ENCODE measurements around the gene ELL.

Gene ELL

DNA sequence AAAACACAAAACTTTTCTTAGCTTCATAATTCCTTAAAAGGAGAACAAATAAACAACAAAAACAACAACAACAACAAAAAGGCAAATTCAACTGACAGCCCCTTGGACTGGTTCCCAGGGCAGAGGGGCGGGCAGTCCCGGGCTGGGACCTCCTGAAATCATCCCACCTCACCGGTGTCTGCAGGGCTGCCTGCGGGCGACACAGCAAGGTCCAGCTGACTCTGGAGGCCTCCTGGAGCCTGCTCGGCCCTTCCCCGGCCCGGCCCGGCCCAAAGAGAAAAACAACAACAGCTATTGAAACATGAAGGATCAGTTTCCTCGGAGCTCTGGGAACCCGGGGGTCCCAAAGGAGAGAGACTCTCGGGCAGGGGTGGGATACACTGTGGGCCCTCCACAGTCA lies 78.9 kb downstream of the ELL start:
- no peak for DNase-seq

DNA sequence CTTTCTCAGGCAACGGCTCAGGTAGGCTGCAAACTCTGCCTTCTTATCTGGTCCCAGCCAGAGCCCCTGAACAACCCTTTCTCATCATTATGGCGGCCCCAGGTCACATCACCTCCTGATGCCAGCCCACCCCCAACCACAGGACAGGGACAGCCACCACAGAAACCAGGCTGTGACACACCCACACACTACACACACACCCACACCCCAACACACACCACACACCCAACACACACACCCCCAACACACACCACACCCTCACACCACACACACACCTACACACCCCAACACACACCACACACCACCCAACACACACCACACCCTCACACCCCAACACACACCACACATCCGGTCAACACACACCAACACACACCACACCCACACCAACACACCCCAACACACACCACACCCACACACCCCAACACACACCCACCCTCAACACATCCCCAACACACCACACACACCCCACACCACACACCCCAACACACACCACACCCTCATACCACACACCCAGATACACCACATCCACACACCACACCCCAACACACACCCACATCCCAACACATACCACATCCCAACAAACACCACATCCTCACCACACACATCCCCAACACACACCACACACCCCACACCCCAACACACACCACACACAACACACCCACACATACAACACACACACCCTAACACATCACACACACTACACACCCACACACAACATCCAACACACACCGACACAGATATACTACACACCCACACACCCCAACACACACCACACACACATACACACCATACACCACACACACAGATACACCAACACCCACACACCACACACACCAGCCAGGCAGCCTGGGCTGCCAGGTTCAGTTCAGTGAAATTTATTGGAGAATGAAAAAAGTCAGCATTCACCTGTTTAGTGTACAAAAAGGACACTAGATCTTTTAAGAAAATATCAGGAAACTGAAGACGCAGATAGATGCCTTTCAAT lies 79.8 kb downstream of the ELL start:
- no peak for DNase-seq

DNA sequence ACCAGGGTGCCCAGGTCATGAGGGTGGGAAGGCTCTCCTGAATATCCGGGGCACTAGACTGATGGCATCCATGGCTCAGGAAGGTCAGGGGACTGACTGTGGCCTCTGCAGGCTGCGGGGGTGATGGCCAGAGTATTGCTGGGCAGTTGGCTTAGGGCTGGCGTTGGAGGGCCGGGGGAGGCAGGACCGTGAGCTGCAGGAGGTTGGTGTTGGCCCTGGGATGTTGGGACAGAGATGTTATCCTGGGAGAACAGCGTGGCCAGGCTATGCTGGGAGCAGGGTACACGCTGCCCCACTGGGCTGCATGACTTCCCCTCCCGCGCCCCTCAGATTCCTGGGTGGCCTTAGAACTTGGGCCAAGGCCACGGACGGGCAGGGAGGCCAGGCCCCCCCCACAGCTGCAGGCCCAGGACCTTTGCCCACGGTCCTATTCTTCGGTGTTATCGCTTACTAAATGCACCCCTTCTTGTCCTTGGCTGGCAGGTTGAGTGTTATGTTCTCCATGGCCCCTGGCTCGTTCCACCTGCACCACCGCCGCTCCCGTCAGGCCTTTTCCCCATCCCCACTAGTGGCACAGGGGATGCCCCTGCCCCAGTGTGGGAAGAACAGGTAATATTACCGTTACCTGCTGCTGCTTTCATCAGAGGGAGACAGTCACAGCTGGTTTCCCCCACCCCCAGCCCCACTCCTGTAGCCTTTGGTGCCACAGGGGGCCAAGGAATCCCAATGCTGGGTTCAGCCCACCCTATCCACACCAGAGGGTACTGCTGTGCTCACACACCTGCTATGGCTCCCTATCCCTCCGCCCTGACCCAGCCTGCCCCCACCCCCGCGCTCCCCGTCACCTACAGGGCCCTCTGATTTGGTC lies 80.7 kb downstream of the ELL start:
- no peak for DNase-seq

DNA sequence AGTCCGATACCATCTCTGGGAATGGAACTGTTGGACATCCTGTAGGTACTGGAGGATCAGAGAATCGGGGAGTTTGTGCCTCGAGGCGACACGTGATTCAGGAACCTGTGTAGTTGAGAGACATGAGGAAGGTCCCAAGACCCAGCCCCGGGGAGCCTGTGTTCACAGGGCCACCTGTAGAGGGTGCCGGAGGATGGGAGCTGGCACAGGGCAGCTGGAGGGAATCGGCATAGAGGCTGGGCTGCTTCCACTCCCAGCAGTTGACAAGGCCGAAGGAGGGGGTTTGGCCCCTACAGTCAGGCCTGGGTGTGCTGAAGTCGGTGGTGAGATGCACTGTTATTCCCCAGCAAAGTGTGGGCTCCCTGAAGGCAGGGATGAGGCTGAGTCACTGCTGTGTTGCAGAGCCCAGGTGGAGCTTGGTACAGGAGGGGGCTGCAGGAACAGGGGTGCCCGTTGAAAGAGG lies 81.4 kb downstream of the ELL start:
- DNase-seq: no peak

DNA sequence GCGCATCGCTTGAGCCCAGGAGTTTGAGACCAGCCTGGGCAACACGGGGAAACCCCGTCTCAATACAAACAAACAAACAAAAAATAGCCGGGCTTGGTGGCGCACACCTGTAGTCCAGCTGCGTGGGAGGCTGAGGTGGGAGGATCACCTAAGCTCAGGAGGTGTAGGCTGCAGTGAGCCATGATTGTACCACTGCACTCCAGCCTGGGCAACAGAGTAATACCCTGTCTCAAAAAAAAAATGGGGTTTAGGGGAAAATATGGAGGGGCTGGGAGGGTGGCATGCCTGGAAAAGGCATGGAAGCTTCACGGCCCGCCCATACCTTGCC lies 82.0 kb downstream of the ELL start:
- DNase-seq: no peak

DNA sequence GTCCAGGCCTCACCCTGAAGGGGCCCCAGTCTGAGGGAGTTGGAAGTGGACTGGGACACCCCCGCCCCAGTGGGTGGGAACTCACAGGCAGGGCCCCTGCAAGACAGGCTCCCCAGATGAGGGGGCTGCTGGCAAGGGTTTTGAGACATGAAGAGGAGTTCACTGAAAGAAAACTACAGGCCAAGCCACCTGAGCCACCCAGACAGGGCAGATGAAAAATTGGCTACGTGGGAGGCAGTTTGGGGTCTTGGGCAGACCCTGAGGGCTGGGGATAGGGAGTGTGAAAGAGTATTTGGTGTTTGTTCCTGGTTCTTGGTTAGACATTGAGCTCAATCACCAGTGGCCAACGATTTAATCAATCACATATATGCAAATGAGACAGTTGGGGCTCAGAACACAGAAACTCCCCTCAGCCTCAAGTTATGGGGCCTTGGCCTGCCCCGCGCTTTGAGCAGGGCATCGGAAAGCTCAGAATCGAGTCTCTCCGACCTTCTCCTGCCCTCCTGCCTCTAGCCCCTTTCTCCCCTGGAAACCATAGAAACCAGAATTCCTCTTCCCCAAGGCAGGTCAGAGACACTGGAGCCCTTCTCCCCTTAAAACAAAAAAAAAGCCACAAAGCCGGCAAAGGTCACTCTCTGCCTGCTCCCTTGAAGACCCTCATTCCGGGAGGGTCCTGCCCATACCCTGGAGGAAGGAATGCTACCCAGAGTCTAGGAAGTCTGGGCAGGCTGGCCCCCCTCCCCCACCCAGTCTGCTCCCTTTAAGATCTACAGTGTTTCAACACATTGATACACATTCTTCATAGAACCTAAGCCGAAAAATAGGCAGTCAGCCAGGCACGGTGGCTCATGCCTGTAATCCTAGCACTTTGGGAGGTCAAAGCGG lies 82.6 kb downstream of the ELL start:
- DNase-seq: no peak

DNA sequence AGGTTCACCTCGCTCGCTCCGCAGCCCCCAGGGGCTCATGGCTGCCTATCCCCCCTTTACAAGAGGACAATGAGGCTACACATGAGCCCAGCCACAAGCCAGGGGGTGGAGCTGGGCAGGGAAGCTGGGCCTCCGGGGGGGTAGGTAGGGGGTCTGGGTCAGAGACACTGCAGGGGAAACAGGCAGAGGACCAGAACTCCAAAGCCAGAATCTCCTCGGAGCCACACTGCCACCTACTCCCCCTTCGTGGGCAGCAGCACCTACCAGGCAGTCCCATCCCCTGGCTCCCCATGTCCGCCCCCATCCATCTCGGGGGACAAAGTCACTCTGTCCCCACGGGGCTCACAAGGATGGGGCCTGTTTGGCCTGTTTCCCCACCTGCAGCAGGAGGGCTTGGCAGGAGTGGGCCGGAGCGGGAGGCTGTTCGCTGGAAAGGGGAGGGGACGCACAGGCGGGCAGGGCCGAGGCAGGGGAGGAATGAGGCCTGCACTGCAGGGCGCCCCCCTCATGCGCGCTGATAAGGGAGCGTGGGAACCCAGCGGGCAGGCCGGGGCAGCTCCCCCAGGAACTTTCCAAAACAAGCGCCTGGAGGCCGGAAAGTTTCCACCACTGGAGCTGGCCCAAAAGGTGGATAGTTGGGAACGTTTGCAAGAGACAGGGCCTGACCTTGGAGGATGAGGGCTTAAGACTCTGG lies 83.4 kb downstream of the ELL start:
- DNase-seq: no peak

DNA sequence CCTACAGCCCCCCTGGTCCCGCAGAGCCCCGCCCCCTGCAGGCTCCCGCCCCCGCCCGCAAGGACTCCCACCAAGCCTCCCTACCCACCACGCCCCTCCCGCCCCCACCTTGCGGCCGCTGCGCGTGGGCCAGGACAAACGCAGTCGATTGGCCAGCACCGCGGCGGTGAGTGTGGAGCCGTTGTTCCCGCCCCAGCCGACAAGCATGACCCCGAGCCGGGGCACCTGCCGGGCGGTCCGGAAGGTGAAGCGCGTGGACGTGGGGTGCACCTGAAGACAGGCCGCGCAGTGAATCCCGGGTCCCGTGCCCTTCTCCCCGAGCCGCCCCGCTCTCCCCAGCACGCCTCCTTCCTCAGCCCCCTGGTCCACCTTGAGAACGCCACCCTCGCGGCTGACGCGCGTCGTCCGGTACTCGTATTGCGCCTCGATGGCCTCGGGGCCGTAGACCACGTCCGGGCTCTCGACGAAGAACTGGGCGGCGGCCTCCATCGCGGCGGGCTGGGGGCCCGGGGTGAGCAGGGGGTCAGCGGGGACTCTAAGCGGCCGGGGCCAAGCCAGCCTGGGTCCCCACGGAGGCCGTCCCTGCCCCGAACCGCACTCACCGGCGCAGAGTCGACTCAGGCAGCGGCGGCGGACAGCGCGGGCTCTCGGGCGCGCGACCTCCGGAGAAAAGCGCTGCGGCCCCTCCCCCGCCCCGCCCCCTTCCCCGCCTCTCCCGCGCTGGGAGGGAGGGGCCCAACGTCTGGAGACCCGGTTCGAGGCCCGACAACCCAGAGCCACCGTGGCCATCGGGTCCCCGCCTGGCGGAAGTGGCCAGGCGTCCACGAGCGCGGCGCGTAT lies 84.2 kb downstream of the ELL start, which contains the start of gene ISYNA1:
TSS of gene ISYNA1 (minus strand) at position 643 of the 840 bp plus-strand sequence. CDS start at position 489, 154 bp downstream.
- peak; percentile 79 for DNase-seq

DNA sequence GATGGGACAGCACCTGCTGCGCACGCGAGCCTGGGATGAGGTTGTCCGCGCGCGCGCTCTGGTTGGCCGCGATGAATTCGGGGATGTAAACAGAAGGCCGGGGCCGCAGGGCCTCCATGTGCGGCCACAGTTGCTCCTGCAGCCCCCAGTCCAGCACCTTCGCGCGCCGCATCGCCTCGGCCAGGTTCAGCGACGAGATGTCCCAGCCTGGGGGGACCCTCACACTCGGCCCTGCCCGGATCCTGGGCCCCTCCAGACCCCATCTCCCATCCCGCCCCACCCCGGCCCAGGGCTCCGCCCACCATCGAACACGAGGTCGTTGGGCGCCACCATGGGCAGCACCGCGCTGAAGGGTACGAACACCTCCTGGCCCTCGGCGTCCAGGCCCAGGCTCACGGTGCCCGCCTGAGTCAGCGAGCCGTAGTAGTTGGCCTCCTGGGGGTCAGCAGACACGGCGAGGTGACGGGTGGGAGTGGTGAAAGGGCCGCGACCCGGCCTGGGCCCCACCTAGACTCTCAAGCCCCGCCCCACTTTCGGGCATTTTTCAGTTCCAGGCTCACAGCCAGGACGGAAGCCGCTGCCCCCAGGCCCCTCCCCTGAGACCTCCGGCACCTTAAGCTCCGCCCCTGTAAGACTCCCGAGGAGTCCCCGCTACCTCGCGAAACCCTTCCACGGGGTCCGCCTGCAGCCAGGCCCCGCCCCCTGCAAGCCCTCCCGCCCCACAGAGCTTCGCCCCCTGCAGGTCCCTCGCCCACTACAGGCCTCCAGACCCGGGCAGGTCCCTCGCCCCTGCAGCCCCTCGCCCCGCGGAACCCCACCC lies 85.0 kb downstream of the ELL start:
- peak; percentile 91 for DNase-seq

DNA sequence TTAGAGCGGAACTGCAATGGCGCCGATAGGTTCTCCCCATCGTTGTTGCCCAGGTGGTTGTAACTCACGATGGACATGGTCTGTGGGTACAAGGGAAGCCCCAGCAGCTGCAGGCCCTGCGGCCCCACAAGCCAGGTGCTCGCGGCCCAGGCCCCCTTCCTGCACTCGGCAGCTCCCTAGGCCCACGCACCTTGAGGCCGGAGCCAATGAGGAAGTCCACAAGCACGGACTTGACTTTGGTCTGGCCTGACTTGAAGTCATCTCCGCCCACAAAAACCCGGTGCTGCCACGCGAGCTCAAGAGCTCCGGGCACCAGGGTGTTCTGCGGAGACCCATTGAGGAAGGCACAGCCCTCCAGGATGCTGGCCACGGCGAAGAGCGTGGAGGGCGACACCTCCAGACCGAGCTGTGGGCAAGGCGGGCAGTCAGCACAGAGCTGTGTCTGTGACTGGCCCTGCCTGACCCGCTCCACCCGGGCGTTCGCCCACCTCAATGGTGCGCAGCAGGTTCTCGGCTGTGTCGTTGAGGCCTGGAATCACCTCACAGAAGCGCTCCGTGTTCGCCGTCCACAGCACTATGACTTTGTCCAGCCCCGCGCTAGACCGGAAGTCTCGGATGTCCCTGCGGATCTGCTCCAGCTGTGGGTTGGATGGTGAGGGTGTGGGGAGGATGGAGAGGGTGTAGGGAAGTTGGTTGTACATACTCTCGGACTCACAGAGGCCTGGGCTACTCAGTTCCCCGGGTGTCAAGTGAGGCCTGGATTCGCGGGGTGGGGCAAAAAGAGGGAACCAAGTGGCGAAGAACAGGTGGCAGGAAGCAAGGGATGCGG lies 85.8 kb downstream of the ELL start:
- no peak for DNase-seq

DNA sequence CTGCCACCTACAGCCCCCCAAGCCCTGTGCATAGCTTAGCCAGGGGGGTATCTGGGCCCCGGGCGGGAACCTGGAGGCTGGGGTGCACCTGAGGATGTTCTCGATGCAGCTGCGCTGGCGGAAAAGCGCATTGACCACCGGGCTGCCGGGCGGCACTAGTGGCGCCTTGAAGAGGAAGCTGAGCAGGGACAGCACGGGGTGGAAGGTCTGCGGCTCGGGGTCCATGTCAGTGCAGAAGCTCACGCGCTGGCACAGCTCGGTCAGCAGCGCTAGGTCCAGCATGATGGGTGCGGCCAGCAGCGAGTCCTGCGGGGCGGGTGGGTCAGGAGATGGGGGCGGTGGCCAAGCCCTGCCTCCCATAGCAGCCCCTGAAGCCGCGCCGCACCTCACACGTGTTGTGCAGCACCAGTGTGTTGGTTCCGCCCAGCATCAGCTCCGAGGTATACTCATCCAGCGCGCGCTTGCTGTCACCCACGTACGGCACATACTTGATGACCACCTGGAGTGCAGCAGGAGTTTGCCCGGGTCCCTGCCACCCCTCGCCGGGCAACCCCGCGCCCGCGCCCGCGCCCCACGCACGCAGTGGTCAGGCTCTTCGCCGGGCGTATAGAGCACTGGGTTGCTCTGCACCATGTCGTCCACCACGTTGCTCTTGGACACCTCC lies 86.6 kb downstream of the ELL start:
- no peak for DNase-seq

DNA sequence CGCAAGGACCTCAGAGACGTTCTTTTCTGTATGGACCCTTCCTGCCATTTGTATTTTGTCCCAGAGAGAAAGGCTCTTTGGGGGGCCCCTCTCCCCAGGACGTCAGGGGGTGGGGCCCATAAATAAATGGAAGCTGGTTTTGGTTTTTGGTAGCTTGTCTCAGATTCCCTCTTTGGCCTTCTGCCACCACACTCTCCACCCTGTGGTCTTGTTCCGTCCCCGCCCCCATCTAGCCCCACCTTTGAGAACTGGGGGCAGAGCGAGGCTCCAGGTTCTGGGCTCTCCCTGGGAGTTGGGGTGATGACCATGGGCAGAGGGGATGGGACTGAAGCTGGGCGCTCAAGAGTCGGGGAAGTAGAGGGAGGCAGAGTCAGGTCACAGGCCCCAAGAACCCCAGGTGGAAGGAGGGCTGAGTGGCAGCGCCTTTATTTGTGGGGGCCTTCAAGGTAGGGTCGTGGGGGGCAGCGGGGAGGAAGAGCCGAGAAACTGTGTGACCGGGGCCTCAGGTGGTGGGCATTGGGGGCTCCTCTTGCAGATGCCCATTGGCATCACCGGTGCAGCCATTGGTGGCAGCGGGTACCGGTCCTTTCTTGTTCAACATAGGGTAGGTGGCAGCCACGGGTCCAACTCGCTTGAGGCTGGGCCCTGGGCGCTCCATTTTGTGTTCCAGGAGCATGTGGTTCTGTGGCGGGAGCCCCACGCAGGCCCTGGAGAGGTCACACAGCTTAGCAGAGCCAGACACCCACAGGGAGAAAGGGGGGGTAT lies 87.3 kb downstream of the ELL start:
- no peak for DNase-seq

DNA sequence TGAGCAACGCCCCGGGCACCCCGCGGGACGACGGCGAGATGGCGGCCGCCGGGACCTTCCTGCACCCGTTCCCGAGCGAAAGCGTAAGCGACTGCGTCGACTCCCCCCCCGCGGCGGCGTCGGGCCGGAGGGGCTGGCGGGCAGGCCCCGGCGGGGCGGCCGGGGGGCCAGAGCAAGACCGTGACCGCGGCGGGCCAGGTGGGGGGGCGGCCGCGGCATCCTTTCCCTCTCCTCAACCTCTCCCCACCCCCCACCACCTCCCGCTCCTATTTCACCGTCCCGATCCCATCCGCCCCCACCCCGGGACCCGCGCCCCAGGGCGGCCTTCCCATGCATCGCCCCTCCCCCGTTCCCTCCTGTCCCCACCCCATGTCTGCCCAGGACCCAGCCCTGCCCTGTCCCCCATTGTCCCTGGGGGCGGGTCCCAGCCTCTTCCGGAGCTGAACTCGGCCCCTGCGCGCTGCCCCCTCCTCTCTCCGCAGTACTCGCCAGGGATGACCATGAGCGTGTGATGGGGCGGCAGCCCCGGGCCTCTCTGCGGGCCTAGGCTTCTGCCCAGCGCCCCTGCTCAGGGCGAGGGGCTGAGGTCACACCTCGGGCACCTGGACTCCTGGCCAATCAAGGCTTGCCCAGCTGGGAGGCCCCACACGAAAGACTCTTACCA lies 88.0 kb downstream of the ELL start:
- no peak for DNase-seq

DNA sequence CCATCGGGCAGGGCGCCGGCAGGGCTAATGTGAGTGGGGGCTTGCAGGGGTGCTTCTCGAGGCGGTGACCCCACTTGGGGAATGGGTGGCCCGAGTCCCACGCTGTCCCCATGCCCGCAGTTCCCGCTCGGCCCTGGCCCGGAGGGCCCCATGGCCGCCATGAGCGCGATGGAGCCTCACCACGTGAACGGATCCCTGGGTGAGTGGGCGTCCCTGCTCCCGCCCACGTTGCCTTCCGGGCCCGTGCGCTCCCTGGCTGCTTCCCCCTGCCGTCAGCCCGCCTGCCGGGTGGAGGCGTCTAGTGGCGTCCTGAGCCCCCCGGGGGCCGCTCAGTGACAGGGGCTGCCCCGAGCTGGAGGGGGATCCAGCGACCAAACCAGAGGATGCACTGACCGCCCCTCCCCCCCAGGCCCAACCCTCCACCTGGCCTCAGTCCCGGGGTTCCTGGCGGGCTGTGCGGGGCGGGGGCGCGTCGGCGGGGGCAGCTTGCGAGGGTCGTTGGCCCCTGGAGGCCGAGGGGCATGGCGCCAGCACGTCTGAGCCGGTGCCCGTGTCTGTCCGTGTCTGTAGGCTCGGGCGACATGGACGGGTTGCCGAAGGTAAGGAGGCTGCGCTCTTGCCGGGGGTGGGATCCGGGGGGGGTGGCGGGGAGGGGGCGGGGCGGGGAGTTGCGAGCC lies 88.7 kb downstream of the ELL start:
- no peak for DNase-seq

DNA sequence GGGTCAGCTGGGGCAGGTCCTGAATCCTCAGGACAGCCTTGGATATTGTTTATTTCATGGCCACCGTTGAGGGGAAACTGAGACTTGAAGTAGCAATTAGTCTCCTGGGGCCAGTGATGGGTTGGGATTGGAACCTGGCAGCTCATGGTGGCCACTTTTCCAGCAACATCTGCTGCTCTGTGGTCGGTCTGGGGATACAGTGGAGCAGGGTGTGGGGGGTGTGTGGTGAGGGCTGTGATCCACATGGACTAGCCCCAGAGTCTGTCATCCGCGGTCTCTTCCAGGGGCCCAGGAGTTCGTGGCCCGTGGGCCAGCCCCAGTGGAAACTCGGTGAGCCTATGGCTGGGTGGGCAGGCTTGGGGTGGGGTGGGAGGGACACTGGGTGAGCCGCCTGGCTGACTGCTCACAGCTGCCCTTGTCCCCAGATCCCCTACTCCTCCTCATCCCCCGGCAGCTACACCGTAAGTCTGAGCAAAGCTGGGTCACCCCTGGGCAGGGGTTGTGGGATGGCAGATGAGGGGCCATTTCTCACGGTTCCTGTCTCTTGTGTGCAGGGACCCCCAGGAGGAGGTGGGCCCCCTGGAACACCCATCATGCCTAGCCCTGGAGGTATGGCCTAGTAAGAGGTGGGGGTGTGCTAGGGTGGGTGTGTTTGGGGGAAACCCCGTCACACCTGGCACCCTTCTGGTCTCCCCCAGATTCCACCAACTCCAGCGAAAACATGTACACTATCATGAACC lies 89.4 kb downstream of the ELL start:
- no peak for DNase-seq
